Duodenal mucosa (tissue), 2 donors: ENCODE measurements around the gene OR52E6.

Experiments
- H3K27ac ChIP-seq: one replicate; pipeline ENCODE4 v1.7.0; 2013; ENCODE audit warnings: low read depth, low read length
- H3K27me3 ChIP-seq, 2 donors: one replicate each; pipeline ENCODE4 v1.7.0; 2013; ENCODE audit warnings: low read length in 2 of 2, control low read depth in 1 of 2; ENCODE audit not compliant: insufficient read depth in 2 of 2, control insufficient read depth in 1 of 2
- H3K36me3 ChIP-seq, 2 donors: one replicate each; pipeline ENCODE4 v1.7.0; 2013; ENCODE audit warnings: low read length in 2 of 2, control low read depth in 1 of 2; ENCODE audit not compliant: insufficient read depth in 2 of 2, control insufficient read depth in 1 of 2
- H3K4me1 ChIP-seq, 2 donors: one replicate each; pipeline ENCODE4 v1.7.0; 2013; ENCODE audit warnings: low read length in 2 of 2, control low read depth in 1 of 2; ENCODE audit not compliant: insufficient read depth in 2 of 2, control insufficient read depth in 1 of 2
- H3K4me3 ChIP-seq, 2 donors: one replicate each; pipeline ENCODE4 v1.7.0; 2013; ENCODE audit warnings: low read length in 2 of 2, low read depth in 1 of 2
- H3K9ac ChIP-seq, 2 donors: one replicate each; pipeline ENCODE4 v1.7.0; 2013; ENCODE audit warnings: low read length in 2 of 2, low read depth in 1 of 2
- H3K9me3 ChIP-seq, 2 donors: one replicate each; pipeline ENCODE4 v1.7.0; 2013; ENCODE audit warnings: low read length in 2 of 2, control low read depth in 1 of 2; ENCODE audit not compliant: control insufficient read depth in 1 of 2

OR52E6 gene

GRCh38 chr11:5847711-5848110 is 6.0 kb upstream of the OR52E6 start:
- H3K27ac ChIP-seq: no peak overlapping the region
- no peaks in the 10 kb centered on the region for H3K36me3 ChIP-seq
- no peak overlapping the region for H3K9ac ChIP-seq
- H3K27me3 ChIP-seq: no peaks in the 10 kb centered on the region
- H3K4me3 ChIP-seq: no peak overlapping the region
- no peaks in the 10 kb centered on the region for H3K9me3 ChIP-seq
- no peaks in the 10 kb centered on the region for H3K4me1 ChIP-seq

DNA sequence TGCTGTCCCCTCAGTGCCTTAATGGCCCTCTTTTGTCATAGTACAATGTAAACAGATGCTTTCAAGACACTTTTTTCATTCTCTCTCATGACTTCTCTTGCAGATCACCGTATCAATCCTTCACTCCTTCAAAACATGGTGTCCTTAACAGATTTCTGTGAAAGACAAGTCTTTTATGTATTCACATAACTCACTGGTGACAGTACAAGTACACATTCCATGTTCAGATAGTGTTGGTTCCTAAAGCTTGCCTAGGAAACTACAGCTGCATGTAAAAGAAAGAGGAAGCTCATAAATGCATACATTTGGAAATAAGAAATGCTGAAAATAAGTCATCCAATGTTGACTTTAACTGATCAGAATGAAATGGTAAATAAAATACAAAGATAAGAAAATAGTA is 5.0 kb upstream of the OR52E6 start:
- Histone ChIP-seq H3K27ac (no peak overlapping the region), H3K36me3 (no peaks in the 10 kb centered on the region), H3K4me3 (no peak overlapping the region), H3K27me3 (no peaks in the 10 kb centered on the region), H3K9me3 (no peaks in the 10 kb centered on the region), H3K4me1 (no peaks in the 10 kb centered on the region), H3K9ac (no peak overlapping the region)

DNA sequence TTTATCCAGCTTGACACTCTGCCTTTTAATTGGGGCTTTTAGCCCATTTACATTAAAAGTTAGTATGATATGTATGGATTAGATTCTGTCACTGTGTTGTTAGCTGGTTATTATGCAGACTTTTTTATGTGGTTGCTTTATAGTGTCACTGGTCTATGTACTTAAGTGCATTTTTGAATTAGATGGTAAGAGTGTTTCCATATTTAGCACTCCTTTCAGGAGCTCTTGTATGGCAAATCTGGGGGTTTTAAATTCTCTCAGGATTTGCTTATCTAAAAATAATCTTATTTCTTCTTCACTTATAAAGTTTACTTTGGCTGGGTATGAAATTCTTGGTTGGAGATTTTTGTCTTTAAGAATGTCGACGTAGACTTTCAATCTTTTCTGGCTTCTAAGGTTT is 4.0 kb downstream of the OR52E6 start:
- H3K36me3 ChIP-seq: no peaks in the 10 kb centered on the region
- no peak overlapping the region for H3K4me3 ChIP-seq
- no peaks in the 10 kb centered on the region for H3K4me1 ChIP-seq
- no peaks in the 10 kb centered on the region for H3K27me3 ChIP-seq
- no peaks in the 10 kb centered on the region for H3K9me3 ChIP-seq
- H3K9ac ChIP-seq: no peak overlapping the region
- no peak overlapping the region for H3K27ac ChIP-seq

- Histone ChIP-seq H3K4me3 (no peak overlapping the region), H3K4me1 (no peaks in the 10 kb centered on the region), H3K36me3 (no peaks in the 10 kb centered on the region), H3K9me3 (no peaks in the 10 kb centered on the region), H3K27ac (no peak overlapping the region), H3K27me3 (no peaks in the 10 kb centered on the region), H3K9ac (no peak overlapping the region)
Observed at GRCh38 chr11:5833446-5833845, 8.3 kb downstream of the OR52E6 start.

GRCh38 chr11:5831196-5831829 is 10.4 kb downstream of the OR52E6 start:
- H3K9me3 ChIP-seq: no peaks in the 10 kb centered on the region
- H3K27me3 ChIP-seq: no peaks in the 10 kb centered on the region
- H3K4me3 ChIP-seq: no peak overlapping the region
- no peak overlapping the region for H3K9ac ChIP-seq
- no peaks in the 10 kb centered on the region for H3K36me3 ChIP-seq
- no peaks in the 10 kb centered on the region for H3K4me1 ChIP-seq
- no peak overlapping the region for H3K27ac ChIP-seq

DNA sequence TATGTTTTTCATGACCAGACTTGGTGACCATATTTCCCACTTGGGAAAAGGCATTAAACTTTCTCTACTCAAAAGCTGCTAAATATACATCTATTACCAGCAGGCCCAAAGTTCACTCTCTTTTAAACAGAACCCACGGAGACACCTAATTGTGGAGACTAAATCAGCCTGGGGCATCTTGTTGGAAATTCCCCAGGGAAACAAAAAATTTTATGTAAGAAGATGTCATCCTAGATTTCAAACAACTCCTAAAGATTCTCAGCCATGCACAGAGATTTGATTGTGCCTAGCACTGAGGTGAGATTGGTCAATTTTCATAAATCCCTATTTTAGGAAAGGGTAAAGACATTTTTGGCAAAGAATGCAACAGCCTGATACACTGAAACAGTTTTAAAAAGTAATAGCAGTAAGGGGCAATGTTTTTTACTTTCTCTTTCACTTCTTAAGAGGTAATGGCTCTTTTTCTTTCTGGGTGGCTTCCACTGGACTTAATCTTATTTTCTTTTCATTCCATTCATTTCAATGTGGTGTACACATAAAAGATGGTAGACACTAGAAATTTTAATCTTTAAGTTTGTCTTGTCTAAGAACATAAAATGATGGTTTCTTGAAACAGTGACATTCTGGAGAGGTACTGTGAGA is 23.3 kb downstream of the OR52E6 start:
- no peaks in the 10 kb centered on the region for H3K9me3 ChIP-seq
- H3K9ac ChIP-seq: no peak overlapping the region
- H3K4me3 ChIP-seq: peak overlapping the region; percentile 23
- H3K36me3 ChIP-seq: no peaks in the 10 kb centered on the region
- peaks cover 0 to 5% of the 10 kb centered on the region in 2 donors for H3K4me1 ChIP-seq
- H3K27me3 ChIP-seq: no peaks in the 10 kb centered on the region
- no peak overlapping the region for H3K27ac ChIP-seq

DNA sequence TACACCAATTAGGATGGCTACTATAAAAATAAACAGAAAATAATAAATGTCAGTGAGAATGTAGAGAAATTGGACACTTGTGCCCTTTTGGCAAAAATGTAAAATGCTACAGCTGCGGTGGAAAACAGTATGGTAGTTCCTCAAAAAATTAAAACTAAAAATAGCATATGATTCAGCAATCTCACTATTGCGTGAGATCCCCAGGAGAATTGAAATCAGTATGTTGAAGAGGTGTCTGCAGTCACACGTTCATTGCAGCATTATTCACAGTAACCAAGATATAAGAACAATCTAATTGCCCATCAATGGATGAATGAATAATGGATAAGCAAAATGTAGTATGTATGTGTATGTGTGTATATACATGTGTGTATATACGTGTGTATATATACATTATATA is 26.2 kb downstream of the OR52E6 start:
- Histone ChIP-seq H3K9me3 (no peaks in the 10 kb centered on the region), H3K36me3 (no peaks in the 10 kb centered on the region), H3K4me1 (peaks cover 0 to 5% of the 10 kb centered on the region in 2 donors), H3K9ac (no peak overlapping the region), H3K27ac (no peak overlapping the region), H3K4me3 (no peak overlapping the region), H3K27me3 (no peaks in the 10 kb centered on the region)

DNA sequence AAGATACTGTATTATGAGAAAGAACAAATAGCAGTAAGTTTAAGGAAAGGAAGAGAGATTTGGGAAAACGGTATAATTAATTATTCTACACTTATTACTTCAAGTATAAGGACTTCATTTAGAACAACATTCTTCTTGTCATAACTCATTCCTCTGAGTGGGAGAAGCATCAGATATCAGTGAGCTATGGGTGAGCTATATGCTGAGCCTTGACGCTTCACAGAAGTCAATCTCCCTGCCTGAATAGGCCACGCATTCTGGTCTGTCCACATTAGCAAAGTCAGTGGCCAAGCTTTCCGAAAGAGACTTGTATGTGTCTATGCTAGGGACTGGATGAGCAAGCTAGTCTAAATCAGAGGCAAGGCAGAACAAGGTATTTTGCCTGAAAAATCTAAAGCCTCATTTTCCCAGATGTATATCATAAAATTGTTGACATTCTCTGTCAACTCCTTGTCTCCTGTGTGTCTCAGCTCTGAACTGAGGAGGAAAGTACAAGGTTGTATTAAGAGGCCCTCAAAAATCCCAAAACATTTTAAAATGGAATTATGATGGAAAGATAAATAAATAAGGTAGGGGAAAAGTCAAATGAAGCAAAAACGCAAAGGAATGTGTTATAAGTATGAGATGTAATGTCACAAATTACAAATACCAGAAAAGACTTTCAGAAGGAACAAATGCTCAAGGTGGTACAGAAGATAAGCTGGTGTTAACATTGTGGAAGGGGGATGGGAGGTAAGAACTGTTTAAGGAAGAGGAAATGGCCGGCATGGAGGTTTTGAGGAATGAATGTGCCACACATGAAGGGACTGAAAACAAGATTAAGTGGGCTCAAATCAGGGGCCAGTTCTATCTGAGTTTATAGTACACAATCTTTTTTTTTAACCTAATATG is 31.5 kb downstream of the OR52E6 start:
- no peak overlapping the region for H3K9ac ChIP-seq
- no peak overlapping the region for H3K27ac ChIP-seq

GRCh38 chr11:5809122-5809519 is 32.6 kb downstream of the OR52E6 start:
- Histone ChIP-seq H3K4me1 (peaks cover 0 to 10% of the 10 kb centered on the region in 2 donors), H3K36me3 (no peaks in the 10 kb centered on the region), H3K9ac (peak overlapping the region; percentile 4 to 61), H3K27me3 (peaks cover 0 to 6% of the 10 kb centered on the region in 2 donors), H3K27ac (no peak overlapping the region), H3K4me3 (peak overlapping the region; percentile 57 to 79), H3K9me3 (no peaks in the 10 kb centered on the region)

More for the DNA sequence above, 31.5 kb downstream of the OR52E6 start:
- Histone ChIP-seq H3K9me3 (no peaks in the 10 kb centered on the region), H3K4me1 (peaks cover 0 to 10% of the 10 kb centered on the region in 2 donors), H3K4me3 (no peak overlapping the region), H3K27me3 (peaks cover 0 to 6% of the 10 kb centered on the region in 2 donors), H3K36me3 (no peaks in the 10 kb centered on the region)

DNA sequence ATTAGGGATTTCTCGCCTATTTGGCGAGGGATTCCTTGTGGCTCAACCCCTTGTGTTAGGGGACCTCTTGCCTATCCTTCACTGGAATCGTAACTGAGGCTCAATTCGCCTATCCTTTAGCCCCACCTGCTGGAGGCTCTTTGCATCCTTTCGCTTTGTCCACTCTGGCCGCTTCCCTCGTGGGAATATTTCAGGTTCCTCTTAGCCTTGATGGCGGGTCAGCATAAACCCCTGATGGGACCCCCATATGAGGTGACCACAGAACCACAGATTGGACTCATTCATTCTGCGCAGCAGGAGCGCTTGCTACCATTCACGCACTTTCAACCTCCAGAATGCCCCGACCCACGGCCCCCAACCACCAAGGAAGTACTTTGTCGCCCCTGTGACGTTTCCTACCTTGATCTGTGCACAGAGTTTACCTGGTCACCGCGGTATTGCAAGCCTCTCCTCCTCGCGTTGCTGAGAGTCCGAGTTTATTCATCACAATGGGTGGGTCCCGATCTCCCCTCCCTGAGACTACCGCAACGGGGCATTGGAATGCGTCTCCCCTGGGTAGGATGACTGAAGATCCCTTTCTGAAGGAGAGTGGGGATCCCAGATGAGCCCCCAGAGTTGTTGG is 33.1 kb downstream of the OR52E6 start, which contains the start of gene OR52N2:
OR52N2 (plus strand) TSS at position 425 of the 622 bp plus-strand sequence. CDS start 11,412 bp downstream, outside the sequence.
- Histone ChIP-seq H3K9ac (peak within 1 kb of the TSS; percentile 4 to 61), H3K4me1 (peaks cover 0 to 10% of the 10 kb centered on the region in 2 donors), H3K4me3 (peak within 1 kb of the TSS; percentile 57 to 79), H3K9me3 (no peaks in the 10 kb centered on the region), H3K27ac (no peak within 1 kb of the TSS), H3K36me3 (no peaks in the 10 kb centered on the region), H3K27me3 (peaks cover 0 to 6% of the 10 kb centered on the region in 2 donors)
